ENCODE data around the gene CWF19L1. TPM values are rescaled to one million over a fixed set of nuclear protein-coding genes. Genes with fewer than 3 reads are reported as not detected.
A peak's percentile ranks its signal among the peaks of the same experiment; 100 is the strongest.

CWF19L1 gene
- total RNA-seq, 4 donors from 2014 or later: 6.7 to 22.1 (median 19.4) TPM

- Histone ChIP-seq H3K9me3 (no peaks in the 10 kb centered on the region), H3K4me3 (peak overlapping the region; percentile 77 to 96 (median 94)), H3K27me3 (no peaks in the 10 kb centered on the region), H3K4me1 (peaks cover 7 to 26% (median 8%) of the 10 kb centered on the region in 3 donors), H3K27ac (peak overlapping the region; percentile 84 to 91 (median 89)), H3K36me3 (peaks cover 2 to 52% (median 5%) of the 10 kb centered on the region in 3 donors)
- TF ChIP-seq CTCF (IDR thresholded peaks at IDR 0.05) (no peak), POLR2A (IDR thresholded peaks at IDR 0.05) (no peak)
- WGBS, 2 donors: 62 to 63% methylated on average over 21 of the region's 21 CpGs
- intact Hi-C loops (cut with DNase I): no loop called here
- no peak for DNase-seq
Measured at GRCh38 chr10:100229819-100230422, 37.5 kb downstream of the CWF19L1 start.

GRCh38 chr10:100223879-100224278 lies 43.6 kb downstream of the CWF19L1 start:
- Histone ChIP-seq H3K36me3 (peaks cover 11 to 72% (median 15%) of the 10 kb centered on the region in 3 donors), H3K9me3 (no peaks in the 10 kb centered on the region), H3K4me3 (no peak overlapping the region), H3K4me1 (peaks cover 0 to 17% (median 8%) of the 10 kb centered on the region in 3 donors), H3K27ac (no peak overlapping the region), H3K27me3 (no peaks in the 10 kb centered on the region)
- 88 to 98% methylated on average over 5 of the region's 5 CpGs for WGBS, 2 donors
- intact Hi-C loops (cut with DNase I): no loop called here
- TF ChIP-seq POLR2A (IDR thresholded peaks at IDR 0.05) (no peak), CTCF (IDR thresholded peaks at IDR 0.05) (no peak)
- DNase-seq: no peak

- H3K27me3 ChIP-seq: no peaks in the 10 kb centered on the region
- no peak overlapping the region for H3K27ac ChIP-seq
- no peaks in the 10 kb centered on the region for H3K9me3 ChIP-seq
- no peak for DNase-seq
- intact Hi-C loops (cut with DNase I): no loop called here
- peaks cover 11 to 85% (median 20%) of the 10 kb centered on the region in 3 donors for H3K36me3 ChIP-seq
- WGBS, 2 donors: 88 to 91% methylated on average over 2 of the region's 2 CpGs
- peaks cover 0 to 3% (median 0%) of the 10 kb centered on the region in 3 donors for H3K4me1 ChIP-seq
- TF ChIP-seq CTCF (IDR thresholded peaks at IDR 0.05) (no peak), POLR2A (IDR thresholded peaks at IDR 0.05) (no peak)
- no peak overlapping the region for H3K4me3 ChIP-seq
Measured at GRCh38 chr10:100222529-100222928, 44.9 kb downstream of the CWF19L1 start.

GRCh38 chr10:100216006-100216405 lies 51.4 kb downstream of the CWF19L1 start:
- no peak overlapping the region for H3K27ac ChIP-seq
- no peak for DNase-seq
- H3K27me3 ChIP-seq: no peaks in the 10 kb centered on the region
- no peak overlapping the region for H3K4me3 ChIP-seq
- no peak for TF ChIP-seq POLR2A (IDR thresholded peaks at IDR 0.05)
- TF ChIP-seq CTCF (IDR thresholded peaks at IDR 0.05): no peak
- peaks cover 0 to 100% (median 24%) of the 10 kb centered on the region in 3 donors for H3K36me3 ChIP-seq
- no peaks in the 10 kb centered on the region for H3K4me1 ChIP-seq
- intact Hi-C loops (cut with DNase I): no loop called here
- WGBS, 2 donors: 94 to 97% methylated on average over 2 of the region's 2 CpGs
- no peaks in the 10 kb centered on the region for H3K9me3 ChIP-seq

- H3K4me3 ChIP-seq: no peak overlapping the region
- WGBS, 2 donors: 89 to 94% methylated on average over 7 of the region's 7 CpGs
- H3K36me3 ChIP-seq: peaks cover 0 to 96% (median under 1%) of the 10 kb centered on the region in 3 donors
- DNase-seq: no peak
- no peak overlapping the region for H3K27ac ChIP-seq
- no peaks in the 10 kb centered on the region for H3K4me1 ChIP-seq
- no peaks in the 10 kb centered on the region for H3K9me3 ChIP-seq
- H3K27me3 ChIP-seq: no peaks in the 10 kb centered on the region
- no peak for TF ChIP-seq POLR2A (IDR thresholded peaks at IDR 0.05)
- no peak for TF ChIP-seq CTCF (IDR thresholded peaks at IDR 0.05)
- intact Hi-C loops (cut with DNase I): no loop called here
Measured at GRCh38 chr10:100209303-100209702, 58.1 kb downstream of the CWF19L1 start.

Measured in esophagus squamous epithelium (tissue), 5 donors.